Renal cortex interstitium (tissue), 11 donors: ENCODE measurements around the gene RNF43. TPM values are rescaled to one million over a fixed set of nuclear protein-coding genes. Genes with fewer than 3 reads are reported as not detected.

Experiments used
- DNase-seq, 11 donors: peaks; one replicate each; pipeline ENCODE4 v3.0.0-alpha.2; 2013; ENCODE audit warnings: low read depth in 9 of 11, low spot score in 4 of 11; ENCODE audit errors: extremely low read depth in 1 of 11
- polyA plus RNA-seq, 3 donors: library from polyadenylated mRNA; unstranded; fragments of 120-200 nt; gene quantifications; one replicate each; pipeline ENCODE4 v1.2.1, GENCODE V29; 2013; ENCODE audit not compliant: insufficient read length in 3 of 3

The RNF43 gene
- polyA plus RNA-seq, 3 donors = 8.9 to 16.0 (median 13.6) TPM

DNA sequence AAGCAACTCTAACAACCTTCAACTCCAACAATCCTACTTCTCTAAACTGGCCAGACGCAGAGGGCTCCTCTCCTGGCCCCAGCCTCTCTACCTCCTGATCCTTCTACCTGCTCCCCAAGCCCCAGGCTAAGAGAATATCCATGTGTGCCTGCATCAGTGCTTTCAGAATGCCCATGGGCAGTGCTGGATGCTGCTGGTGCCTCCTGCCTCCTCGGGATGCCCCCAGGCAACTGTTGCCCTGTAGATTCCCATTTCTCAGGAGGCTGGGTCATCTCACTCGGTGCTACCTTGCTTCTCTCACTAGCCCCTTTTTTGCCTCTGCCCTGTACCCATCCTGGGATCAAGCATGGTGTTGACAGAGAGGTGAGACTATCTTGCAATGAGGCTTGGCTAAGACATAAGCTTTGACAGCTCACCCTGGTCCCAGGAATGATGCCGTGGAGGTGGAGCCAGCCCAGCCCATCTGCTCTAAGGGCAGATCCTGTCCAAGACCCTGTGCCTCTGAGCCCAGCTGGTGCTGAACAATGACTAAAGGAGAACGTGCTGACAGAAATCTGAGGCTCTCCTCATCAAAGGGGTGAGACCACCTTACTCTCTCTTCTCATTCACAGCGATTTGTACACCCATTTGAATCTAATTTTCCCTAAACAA, 45.9 kb downstream of the RNF43 start:
- DNase-seq = no peak

DNA sequence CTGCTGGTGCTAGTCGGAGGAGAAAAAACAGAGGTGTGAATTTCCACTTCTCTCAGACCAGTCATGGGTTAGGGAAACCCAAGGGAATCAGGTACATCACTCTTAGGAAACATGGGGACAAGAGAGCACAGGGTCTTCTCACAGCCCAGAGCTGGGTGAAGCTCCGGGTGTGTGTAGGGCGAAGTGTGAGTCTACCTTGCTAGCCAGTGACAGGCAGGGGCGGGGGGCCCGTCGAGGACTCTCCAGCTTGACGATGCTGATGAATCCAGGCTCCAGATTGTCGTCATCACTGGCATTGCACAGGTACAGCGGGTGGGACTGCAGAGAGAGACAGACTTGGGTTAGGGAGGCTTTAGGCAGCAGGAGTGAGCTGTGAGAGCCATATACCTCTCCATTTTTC, 46.6 kb downstream of the RNF43 start:
- DNase-seq = no peak

DNA sequence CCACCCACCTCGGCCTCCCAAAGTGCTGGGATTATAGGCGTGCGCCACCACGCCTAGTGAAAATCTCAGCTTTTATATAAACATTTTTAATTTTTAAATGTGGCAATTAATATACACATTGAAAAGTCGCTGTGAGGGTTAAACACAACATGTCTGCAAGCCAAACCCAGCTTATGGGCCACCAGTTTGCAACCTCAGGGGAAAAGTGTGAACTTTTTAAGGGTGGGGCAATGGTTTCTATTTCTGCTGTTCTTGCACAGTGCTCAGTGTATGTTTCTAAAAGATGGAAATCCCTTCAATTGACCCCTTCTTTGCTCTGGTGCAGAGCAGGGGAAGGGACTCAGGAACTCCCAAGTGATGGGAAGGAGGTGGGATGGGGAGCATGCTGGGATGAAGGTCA, 47.0 kb downstream of the RNF43 start:
- no peak for DNase-seq

DNA sequence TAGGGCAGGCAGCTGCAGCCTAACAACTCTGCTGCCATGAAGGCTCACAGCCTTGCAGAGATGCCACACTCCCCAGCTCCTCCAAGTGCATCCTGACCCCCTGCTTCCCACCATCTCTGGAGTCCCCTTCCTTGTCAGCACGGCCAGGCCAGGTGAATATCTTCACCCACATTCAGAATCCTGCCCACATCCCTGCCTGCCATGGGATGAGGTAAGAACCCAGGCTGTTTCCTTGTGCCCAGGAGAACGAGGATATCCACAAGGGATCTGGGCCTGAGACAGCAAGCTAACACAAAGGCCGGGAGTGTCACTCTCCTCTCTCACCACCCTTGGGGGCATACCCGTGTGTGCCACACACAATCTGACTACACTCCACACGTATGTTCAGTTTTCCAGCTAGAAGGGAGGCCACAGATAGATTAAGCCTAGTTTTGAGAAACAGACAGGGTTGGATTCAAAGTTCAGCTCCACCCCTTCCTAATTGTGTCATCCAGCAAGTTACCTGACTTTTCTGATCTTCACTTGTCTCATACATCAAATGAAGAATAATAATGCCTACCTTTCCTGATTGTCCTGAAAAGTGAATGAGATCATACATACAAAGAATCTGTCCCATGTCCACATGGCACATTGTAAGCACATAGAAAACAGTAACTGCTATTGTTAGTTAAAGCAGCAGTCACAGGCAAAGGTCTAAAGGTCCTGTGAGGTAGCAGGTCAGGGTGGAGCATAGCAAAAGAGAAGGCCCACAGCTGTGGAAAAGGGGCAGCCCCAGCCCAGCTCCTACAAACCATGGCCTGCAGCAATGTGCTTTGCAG, 47.9 kb downstream of the RNF43 start:
- DNase-seq = no peak

DNA sequence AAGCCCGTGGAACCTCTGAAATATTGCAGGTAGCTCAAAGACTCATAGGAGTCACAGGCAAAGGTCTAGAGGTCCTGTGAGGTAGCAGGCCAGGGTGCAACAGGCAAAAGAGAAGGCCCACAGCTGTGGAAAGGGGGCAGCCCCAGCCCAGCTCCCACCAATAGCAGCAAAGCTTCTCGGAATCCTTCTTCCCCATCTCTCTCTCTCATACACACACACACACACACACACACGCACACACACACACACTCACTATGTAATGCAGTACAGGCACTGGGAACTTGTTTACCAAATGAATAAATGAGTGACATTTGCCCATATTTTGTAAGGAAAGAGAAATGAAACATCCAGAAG, 48.5 kb downstream of the RNF43 start:
- no peak for DNase-seq

Other genes starting within 250 kb of the RNF43 start
- under 1 TPM; 0.68 to 0.95 (median 0.89) TPM for gene EPX, start 224.8 kb downstream of the RNF43 start, polyA plus RNA-seq
- gene MKS1, start 198.3 kb downstream of the RNF43 start, polyA plus RNA-seq = 10 to 100 TPM; 41.3 to 53.8 (median 43.0) TPM
- gene LPO, start 178.9 kb downstream of the RNF43 start, polyA plus RNA-seq = under 1 TPM; 0.14 to 0.22 (median 0.18) TPM
- gene MPO, start 136.6 kb downstream of the RNF43 start, polyA plus RNA-seq = 1 to 10 TPM; 3.2 to 7.0 (median 5.0) TPM
- 10 to 100 TPM; 46.5 to 78.4 (median 52.6) TPM for gene TSPOAP1, start 88.7 kb downstream of the RNF43 start, polyA plus RNA-seq
- 100 to 1,000 TPM; 120 to 143 (median 142) TPM for gene SUPT4H1, start 65.3 kb downstream of the RNF43 start, polyA plus RNA-seq
- gene HSF5, start 70.9 kb upstream of the RNF43 start, polyA plus RNA-seq = under 1 TPM; 0.37 to 0.50 (median 0.41) TPM
- 10 to 100 TPM; 50.4 to 70.4 (median 59.6) TPM for gene MTMR4, start 97.1 kb upstream of the RNF43 start, polyA plus RNA-seq